Hepatocyte (in vitro differentiated cells): Measurements from ENCODE around the gene ST8SIA6. TPM values are rescaled to one million over a fixed set of nuclear protein-coding genes. Genes with fewer than 3 reads are reported as not detected.

Experiments
- DNase-seq: peaks from one replicate; pipeline ENCODE4 v3.0.0-alpha.2; 2016; ENCODE audit warnings: low spot score
- H2AFZ ChIP-seq: fragments of 200-600 bp; sonication (generic); 2 replicates; pipeline ENCODE4 v1.6.0; 2016; ENCODE audit warnings: antibody characterized with exemption, mild to moderate bottlenecking
- H3K27ac ChIP-seq: fragments of 200-600 bp; sonication (generic); 2 replicates; pipeline ENCODE4 v1.5.1; 2016; ENCODE audit warnings: mild to moderate bottlenecking
- H3K27me3 ChIP-seq: fragments of 200-600 bp; sonication (generic); 2 replicates; pipeline ENCODE4 v1.6.1; 2016
- H3K36me3 ChIP-seq: fragments of 200-600 bp; sonication (generic); replicated peaks from 2 replicates; pipeline ENCODE4 v1.5.1; 2016; ENCODE audit warnings: low read depth; ENCODE audit not compliant: insufficient read depth
- H3K4me1 ChIP-seq: fragments of 200-600 bp; sonication (generic); 2 replicates; pipeline ENCODE4 v1.5.1; 2016; ENCODE audit warnings: mild to moderate bottlenecking, moderate library complexity; ENCODE audit not compliant: insufficient read depth
- H3K4me2 ChIP-seq: fragments of 200-600 bp; sonication (generic); 2 replicates; pipeline ENCODE4 v1.6.0; 2016
- H3K4me3 ChIP-seq: fragments of 200-600 bp; sonication (generic); 2 replicates; pipeline ENCODE4 v1.5.1; 2016; ENCODE audit warnings: mild to moderate bottlenecking
- H3K79me2 ChIP-seq: fragments of 200-600 bp; sonication (generic); 2 replicates; pipeline ENCODE4 v1.6.0; 2017; ENCODE audit warnings: mild to moderate bottlenecking
- H3K9me2 ChIP-seq: fragments of 200-600 bp; sonication (generic); replicated peaks from 2 replicates; pipeline ENCODE4 v1.6.0; 2017; ENCODE audit warnings: mild to moderate bottlenecking; ENCODE audit not compliant: insufficient read depth
- H3K9me3 ChIP-seq: fragments of 200-600 bp; sonication (generic); 2 replicates; pipeline ENCODE4 v1.5.1; 2016; ENCODE audit warnings: low read depth, mild to moderate bottlenecking
- H4K20me1 ChIP-seq: fragments of 200-600 bp; sonication (generic); 2 replicates; pipeline ENCODE4 v1.6.0; 2016; ENCODE audit warnings: mild to moderate bottlenecking; ENCODE audit not compliant: insufficient read depth, poor library complexity, severe bottlenecking
- CTCF ChIP-seq: fragments of 200-600 bp; sonication (generic); IDR thresholded peaks from 2 replicates; pipeline ENCODE4 v1.5.1; 2016; ENCODE audit warnings: antibody characterized with exemption, mild to moderate bottlenecking; ENCODE audit not compliant: poor library complexity
- EZH2 ChIP-seq: fragments of 200-600 bp; sonication (generic); IDR thresholded peaks from 2 replicates; pipeline ENCODE4 v1.6.1; 2016; ENCODE audit warnings: antibody characterized with exemption, mild to moderate bottlenecking, borderline replicate concordance
- EZH2phosphoT487 ChIP-seq: fragments of 200-600 bp; sonication (generic); IDR thresholded peaks from one replicate; pipeline ENCODE4 v1.6.1; 2018; ENCODE audit warnings: antibody characterized with exemption, mild to moderate bottlenecking, low read depth, moderate library complexity; ENCODE audit not compliant: unreplicated experiment, severe bottlenecking
- WGBS: methylation state at CpG from one replicate; pipeline ENCODE4 v1.1.6; 2016; ENCODE audit warnings: low lambda C conversion rate; ENCODE audit errors: missing lambda C conversion rate; 5-methylcytosine and 5-hydroxymethylcytosine counted together
- polyA plus RNA-seq: library from polyadenylated mRNA; unstranded; fragments of >200 nt; fragmentation: Nextera tagmentation; extraction: Ambion mirVana; gene quantifications from 2 replicates; pipeline ENCODE4 v1.2.1, GENCODE V29; 2016
- total RNA-seq: library from RNA; depleted of rRNA; stranded (reverse); fragments of >200 nt; gene quantifications from 2 replicates; pipeline ENCODE4 v1.2.3, GENCODE V29; 2014

Gene ST8SIA6
- total and polyA plus RNA-seq, 2 experiments from 2014 or later: 0.10 TPM; not detected in 1

GRCh38 chr10:17316488-17317170 lies 137.8 kb downstream of the ST8SIA6 start:
- Histone ChIP-seq H4K20me1 (no peaks in the 10 kb centered on the region), H3K4me3 (no peak overlapping the region), H3K4me1 (no peaks in the 10 kb centered on the region), H3K9me2 (no peaks in the 10 kb centered on the region), H3K36me3 (no peaks in the 10 kb centered on the region), H3K27ac (no peak overlapping the region), H3K79me2 (no peaks in the 10 kb centered on the region), H3K27me3 (no peaks in the 10 kb centered on the region), H3K9me3 (no peaks in the 10 kb centered on the region), H3K4me2 (no peak overlapping the region), H2AFZ (no peak overlapping the region)
- TF ChIP-seq EZH2 (no peak), EZH2phosphoT487 (no peak), CTCF (no peak)
- DNase-seq: no peak
- 77% methylated on average over 1 of the region's 1 CpG for WGBS

GRCh38 chr10:17309435-17309834 lies 145.0 kb downstream of the ST8SIA6 start:
- H3K79me2 ChIP-seq: no peaks in the 10 kb centered on the region
- no peaks in the 10 kb centered on the region for H3K9me2 ChIP-seq
- H3K36me3 ChIP-seq: no peaks in the 10 kb centered on the region
- TF ChIP-seq EZH2 (no peak), CTCF (no peak), EZH2phosphoT487 (no peak)
- no peaks in the 10 kb centered on the region for H3K4me1 ChIP-seq
- 82% methylated on average over 2 of the region's 2 CpGs for WGBS
- no peak overlapping the region for H3K4me2 ChIP-seq
- H3K27me3 ChIP-seq: no peaks in the 10 kb centered on the region
- no peak for DNase-seq
- H3K9me3 ChIP-seq: no peaks in the 10 kb centered on the region
- H2AFZ ChIP-seq: no peak overlapping the region
- H3K4me3 ChIP-seq: no peak overlapping the region
- no peaks in the 10 kb centered on the region for H4K20me1 ChIP-seq
- H3K27ac ChIP-seq: no peak overlapping the region

GRCh38 chr10:17307123-17307522 lies 147.3 kb downstream of the ST8SIA6 start:
- Histone ChIP-seq H3K36me3 (no peaks in the 10 kb centered on the region), H2AFZ (no peak overlapping the region), H3K4me2 (no peak overlapping the region), H3K27ac (no peak overlapping the region), H3K9me3 (no peaks in the 10 kb centered on the region), H4K20me1 (no peaks in the 10 kb centered on the region), H3K27me3 (no peaks in the 10 kb centered on the region), H3K4me3 (no peak overlapping the region), H3K79me2 (no peaks in the 10 kb centered on the region), H3K9me2 (no peaks in the 10 kb centered on the region), H3K4me1 (no peaks in the 10 kb centered on the region)
- 88% methylated on average over 3 of the region's 3 CpGs for whole genome bisulfite sequencing
- no peak for DNase-seq
- TF ChIP-seq EZH2phosphoT487 (no peak), CTCF (no peak), EZH2 (no peak)

- no peak for DNase-seq
- Histone ChIP-seq H3K36me3 (no peaks in the 10 kb centered on the region), H3K4me1 (no peaks in the 10 kb centered on the region), H3K4me3 (no peak overlapping the region), H3K9me3 (no peaks in the 10 kb centered on the region), H4K20me1 (no peaks in the 10 kb centered on the region), H2AFZ (no peak overlapping the region), H3K9me2 (no peaks in the 10 kb centered on the region), H3K79me2 (no peaks in the 10 kb centered on the region), H3K27me3 (no peaks in the 10 kb centered on the region), H3K27ac (no peak overlapping the region), H3K4me2 (no peak overlapping the region)
- 96% methylated on average over 4 of the region's 4 CpGs for WGBS
- no peak for TF ChIP-seq EZH2
- TF ChIP-seq EZH2phosphoT487: no peak
- no peak for TF ChIP-seq CTCF
These were observed 162.0 kb downstream of the ST8SIA6 start for GRCh38 chr10:17292375-17292774.
